SHP77 (cell line): Measurements from ENCODE around the gene SPINK7.

ENCODE experiments used
- DNase-seq, 2 experiments: peaks; one replicate each; lab custom pipeline; 2025; lab: John Stamatoyannopoulos, UW

The SPINK7 gene

GRCh38 chr5:148343603-148344487 is 31.6 kb downstream of the SPINK7 start:
- DNase-seq: no peak

- DNase-seq: no peak
Observed at GRCh38 chr5:148347706-148348105, 35.5 kb downstream of the SPINK7 start.

- DNase-seq: no peak
Observed at GRCh38 chr5:148352696-148353095, 40.5 kb downstream of the SPINK7 start.

GRCh38 chr5:148353634-148354033 is 41.4 kb downstream of the SPINK7 start:
- no peak for DNase-seq

- DNase-seq: no peak
Observed at GRCh38 chr5:148364343-148364742, 52.1 kb downstream of the SPINK7 start.
